Large intestine (tissue), 3 donors: ENCODE measurements around the gene MYL12B. TPM values are rescaled to one million over a fixed set of nuclear protein-coding genes. Genes with fewer than 3 reads are reported as not detected.
"Not testable (repeated sequence)": the region's sequence is repeated elsewhere in the genome, so short reads cannot be mapped to it uniquely, and the experiment has no call there.

Source experiments
- DNase-seq, 2 donors: peaks; one replicate each; pipeline versions ENCODE4 v3.0.0 to v3.0.0-alpha.2; 2013
- H3K27ac ChIP-seq: one replicate; pipeline ENCODE4 v1.5.1; 2013; ENCODE audit warnings: low read length
- H3K27me3 ChIP-seq: 2 replicates; pipeline ENCODE4 v1.6.1; 2013; ENCODE audit warnings: low read length; ENCODE audit not compliant: control insufficient read depth, insufficient read depth
- H3K36me3 ChIP-seq: 2 replicates; pipeline ENCODE4 v1.6.1; 2013; ENCODE audit warnings: low read length; ENCODE audit not compliant: control insufficient read depth, insufficient read depth
- H3K4me1 ChIP-seq: one replicate; pipeline ENCODE4 v1.6.1; 2013; ENCODE audit warnings: low read length; ENCODE audit not compliant: control insufficient read depth, insufficient read depth
- H3K4me3 ChIP-seq: one replicate; pipeline ENCODE4 v1.5.1; 2013; ENCODE audit warnings: low read length
- H3K9me3 ChIP-seq: one replicate; pipeline ENCODE4 v1.6.1; 2013; ENCODE audit warnings: mild to moderate bottlenecking, low read depth, low read length, moderate library complexity; ENCODE audit not compliant: control insufficient read depth
- WGBS: methylation state at CpG from one replicate; pipeline ENCODE4 v1.1.5; 2013; ENCODE audit warnings: low lambda C conversion rate; ENCODE audit not compliant: insufficient coverage; 5-methylcytosine and 5-hydroxymethylcytosine counted together
- polyA plus RNA-seq: library from polyadenylated mRNA; unstranded; fragments of 120-200 nt; gene quantifications from one replicate; pipeline ENCODE4 v1.2.1, GENCODE V29; 2013

The MYL12B gene
- polyA plus RNA-seq, 1 donor = 408 TPM

DNA sequence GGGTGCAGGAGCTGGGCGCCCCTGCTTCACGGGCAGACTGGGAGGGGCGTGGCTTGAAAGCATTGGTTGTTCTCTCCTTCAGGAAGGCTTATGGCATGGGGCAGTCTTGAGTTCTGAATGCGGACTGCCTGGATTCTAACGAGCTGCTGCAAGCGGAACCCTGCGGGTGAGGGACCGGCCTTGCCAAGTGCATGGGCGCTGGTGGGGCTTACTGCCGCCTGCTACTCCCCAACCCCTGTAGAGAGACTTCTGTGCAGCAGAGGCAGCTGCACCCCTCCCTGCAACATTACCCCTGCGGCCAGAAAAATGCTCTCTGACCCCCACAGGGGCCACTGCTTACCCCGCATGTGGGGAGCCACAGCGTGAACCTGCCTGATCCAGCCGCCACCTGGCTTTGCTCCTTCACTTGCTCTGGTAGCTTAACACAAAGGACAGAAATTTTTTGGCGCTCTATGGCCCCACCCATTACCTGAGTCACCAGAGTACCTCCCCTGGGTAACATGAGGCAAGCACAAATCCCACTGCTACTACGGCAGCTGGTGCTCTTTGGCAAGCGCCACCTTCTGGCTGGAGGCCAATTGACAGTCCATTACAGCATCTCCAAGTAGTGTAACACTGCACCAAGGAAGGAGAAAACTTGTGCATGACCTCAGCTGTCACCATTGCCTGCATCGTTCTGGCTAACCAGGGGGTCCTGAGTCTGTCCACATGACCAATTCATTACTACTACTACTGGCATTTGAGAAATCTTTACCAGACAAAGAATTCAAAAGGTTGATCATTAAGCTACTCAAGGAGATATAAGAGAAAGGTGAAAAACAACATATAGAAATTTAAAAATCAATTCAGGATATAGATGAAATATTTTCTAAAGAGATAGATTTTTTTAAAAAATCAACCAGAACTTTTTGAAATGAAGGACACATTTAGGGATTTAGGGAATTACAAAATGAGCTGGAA is 35.4 kb downstream of the MYL12B start:
- Histone ChIP-seq H3K9me3 (no peaks in the 10 kb centered on the region), H3K4me3 (peak overlapping the region; percentile 80), H3K36me3 (no peaks in the 10 kb centered on the region), H3K27me3 (no peaks in the 10 kb centered on the region), H3K4me1 (no peaks in the 10 kb centered on the region), H3K27ac (peak overlapping the region; percentile 56)
- DNase-seq = peak; percentile 88 to 93
- no CpG with 5 or more reads among the region's 18 CpGs for WGBS

DNA sequence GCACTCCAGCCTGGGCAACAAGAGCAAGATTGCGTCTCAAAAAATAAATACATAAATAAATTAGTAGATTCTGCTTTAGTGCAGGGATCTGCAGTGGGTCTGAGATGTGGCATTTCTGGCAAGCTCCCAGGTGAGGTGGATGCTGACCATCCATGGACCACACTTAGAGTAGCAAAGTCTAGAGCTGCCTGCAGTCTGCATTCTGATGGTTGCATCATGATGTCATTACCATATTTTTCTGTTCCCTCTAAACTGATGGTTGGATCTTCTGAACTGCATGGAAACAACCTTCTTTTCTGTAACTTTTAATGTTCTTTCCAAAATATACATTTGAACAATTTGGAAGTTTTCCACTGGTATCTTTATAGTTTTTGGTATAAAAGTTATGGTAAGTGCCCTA is 42.9 kb downstream of the MYL12B start:
- H3K27ac ChIP-seq = no peak overlapping the region
- H3K27me3 ChIP-seq = no peaks in the 10 kb centered on the region
- no peak overlapping the region for H3K4me3 ChIP-seq
- no peaks in the 10 kb centered on the region for H3K9me3 ChIP-seq
- H3K4me1 ChIP-seq = no peaks in the 10 kb centered on the region
- no peak for DNase-seq
- WGBS = no CpG with 5 or more reads among the region's 1 CpG
- no peaks in the 10 kb centered on the region for H3K36me3 ChIP-seq

DNA sequence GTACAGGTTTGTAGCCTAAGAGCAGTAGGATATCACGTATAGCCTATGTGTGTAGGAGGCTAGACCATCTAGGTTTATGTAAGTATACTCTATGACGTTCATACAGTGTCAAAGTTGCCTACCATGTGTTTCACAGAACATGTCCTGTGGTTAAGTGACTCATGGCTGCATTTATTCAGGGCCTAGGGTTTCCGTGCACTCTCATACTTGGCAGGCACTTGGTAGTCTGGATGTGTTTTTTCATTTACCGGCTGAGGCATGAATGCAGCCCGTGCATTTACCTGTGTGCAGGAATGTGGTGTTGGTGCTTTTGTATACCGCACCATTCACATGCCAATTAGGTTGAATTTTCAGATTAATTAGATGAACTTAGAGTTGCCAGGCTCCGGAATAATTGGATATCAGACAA is 43.4 kb downstream of the MYL12B start:
- Histone ChIP-seq H3K4me1 (no peaks in the 10 kb centered on the region), H3K27me3 (no peaks in the 10 kb centered on the region), H3K36me3 (no peaks in the 10 kb centered on the region), H3K9me3 (no peaks in the 10 kb centered on the region), H3K27ac (no peak overlapping the region), H3K4me3 (no peak overlapping the region)
- DNase-seq = no peak
- WGBS = no CpG with 5 or more reads among the region's 7 CpGs

DNA sequence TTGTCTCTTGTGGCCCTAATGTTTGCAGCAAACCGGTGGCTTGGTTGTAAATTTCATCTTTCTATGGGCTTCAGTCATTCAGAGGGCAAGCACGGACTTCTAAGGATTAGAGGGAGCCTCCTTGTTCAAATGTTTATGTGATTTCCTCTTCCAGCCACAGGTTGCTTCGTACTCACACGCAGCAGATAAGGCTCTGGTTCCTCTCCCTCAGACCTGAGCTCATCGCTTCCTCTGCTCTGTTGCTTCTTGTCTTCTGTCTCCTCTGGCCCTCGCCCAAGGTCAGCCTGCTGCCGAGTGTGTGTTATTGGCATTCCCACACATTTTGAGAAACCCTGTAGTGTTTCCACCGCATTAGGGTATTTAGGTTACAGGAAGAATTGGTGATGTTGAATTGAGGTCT is 44.0 kb downstream of the MYL12B start:
- DNase-seq = no peak
- 20% methylated on average over 1 of the region's 8 CpGs for WGBS
- H3K27ac ChIP-seq = no peak overlapping the region

DNA sequence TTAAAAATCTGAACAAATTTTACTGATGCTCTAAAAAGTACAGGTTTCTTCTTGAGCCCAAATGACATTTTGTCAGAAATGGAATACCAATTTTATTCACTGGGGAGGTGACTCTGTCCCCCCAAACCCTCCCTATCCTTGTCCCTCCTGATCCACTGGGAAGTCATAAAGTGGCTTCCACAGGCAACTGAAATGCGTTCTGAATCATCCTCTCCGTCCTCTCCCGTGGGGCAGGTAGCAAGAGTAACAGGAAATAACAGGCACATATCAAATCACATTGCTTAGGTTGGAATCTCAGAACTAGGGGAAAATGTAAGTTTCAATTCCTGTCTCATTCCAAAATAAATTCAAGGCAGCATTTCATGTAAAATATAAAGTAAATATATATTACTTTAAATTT is 44.5 kb downstream of the MYL12B start:
- H3K9me3 ChIP-seq = no peaks in the 10 kb centered on the region
- H3K27me3 ChIP-seq = no peaks in the 10 kb centered on the region
- H3K4me3 ChIP-seq = no peak overlapping the region
- no peaks in the 10 kb centered on the region for H3K4me1 ChIP-seq
- WGBS = 82% methylated on average over 2 of the region's 3 CpGs
- H3K27ac ChIP-seq = no peak overlapping the region
- no peaks in the 10 kb centered on the region for H3K36me3 ChIP-seq
- DNase-seq = no peak

More for the DNA sequence above, 44.0 kb downstream of the MYL12B start:
- no peaks in the 10 kb centered on the region for H3K4me1 ChIP-seq
- no peaks in the 10 kb centered on the region for H3K27me3 ChIP-seq
- H3K4me3 ChIP-seq = no peak overlapping the region
- H3K9me3 ChIP-seq = no peaks in the 10 kb centered on the region
- no peaks in the 10 kb centered on the region for H3K36me3 ChIP-seq

DNA sequence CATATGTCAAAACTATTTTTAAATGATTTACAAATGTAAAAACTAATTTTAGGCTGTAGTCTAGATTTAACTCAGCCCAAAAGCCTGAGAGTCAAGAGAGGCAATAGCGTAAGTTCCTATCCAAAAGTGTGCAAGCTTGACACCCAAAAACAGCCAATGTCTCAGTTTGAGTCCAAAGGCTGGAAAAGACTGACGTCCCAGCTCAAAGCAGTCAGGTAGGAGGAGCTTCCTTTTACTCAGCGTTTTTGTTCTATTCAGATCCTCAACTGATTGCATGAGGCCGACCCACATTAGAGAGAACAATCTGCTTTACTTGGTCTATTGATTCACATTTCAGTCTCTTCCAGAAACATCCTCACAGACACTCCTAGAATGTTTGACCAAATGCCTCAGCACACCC is 51.8 kb downstream of the MYL12B start:
- no peak for DNase-seq
- no peak overlapping the region for H3K27ac ChIP-seq
- no peaks in the 10 kb centered on the region for H3K9me3 ChIP-seq
- 8% methylated on average over 2 of the region's 4 CpGs for WGBS
- no peaks in the 10 kb centered on the region for H3K4me1 ChIP-seq
- H3K36me3 ChIP-seq = no peaks in the 10 kb centered on the region
- no peak overlapping the region for H3K4me3 ChIP-seq
- H3K27me3 ChIP-seq = no peaks in the 10 kb centered on the region

DNA sequence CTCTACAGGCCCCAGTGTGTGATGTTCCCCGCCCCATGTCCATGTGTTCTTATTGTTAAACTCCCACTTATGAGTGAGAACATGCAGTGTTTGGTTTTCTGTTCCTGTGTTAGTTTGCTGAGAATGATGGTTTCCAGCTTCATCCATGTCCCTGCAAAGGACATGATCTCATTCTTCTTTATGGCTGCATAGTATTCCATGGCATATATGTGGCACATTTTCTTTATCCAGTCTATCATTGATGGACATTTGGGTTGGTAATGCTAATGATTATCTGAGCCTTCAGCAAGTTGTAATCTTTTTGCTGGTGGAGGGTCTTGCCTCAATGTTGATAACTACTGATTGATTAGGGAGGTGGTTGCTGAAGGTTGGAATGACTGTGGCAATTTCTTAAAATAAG is 53.4 kb downstream of the MYL12B start:
- H3K36me3 ChIP-seq, H3K9me3 ChIP-seq, H3K4me3 ChIP-seq, DNase-seq, H3K27ac ChIP-seq, H3K4me1 ChIP-seq, H3K27me3 ChIP-seq: not testable (repeated sequence)
- WGBS = no CpG with 5 or more reads among the region's 1 CpG

DNA sequence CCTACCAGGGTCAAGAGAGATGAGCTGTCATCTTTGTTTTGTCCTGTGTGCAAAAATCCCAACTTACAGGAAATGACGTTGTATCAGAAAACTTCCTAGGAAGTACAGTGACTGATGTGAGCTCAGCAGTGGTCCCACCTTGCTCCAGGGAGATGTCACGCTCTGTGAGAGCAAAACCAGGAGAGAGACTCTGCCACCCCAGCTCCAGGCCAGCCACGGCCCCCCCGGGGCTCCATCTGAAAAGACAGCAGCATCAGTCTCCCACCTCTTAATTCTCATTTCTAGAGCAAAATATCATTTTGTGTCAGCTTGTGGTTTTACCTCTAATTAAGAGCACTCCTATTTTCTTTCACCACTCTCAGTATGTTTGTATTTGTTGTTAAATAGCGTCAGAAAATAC is 57.5 kb downstream of the MYL12B start:
- Histone ChIP-seq H3K27me3 (no peaks in the 10 kb centered on the region), H3K27ac (no peak overlapping the region), H3K36me3 (no peaks in the 10 kb centered on the region), H3K4me1 (no peaks in the 10 kb centered on the region), H3K9me3 (no peaks in the 10 kb centered on the region), H3K4me3 (no peak overlapping the region)
- DNase-seq = no peak
- 93% methylated on average over 3 of the region's 5 CpGs for WGBS

DNA sequence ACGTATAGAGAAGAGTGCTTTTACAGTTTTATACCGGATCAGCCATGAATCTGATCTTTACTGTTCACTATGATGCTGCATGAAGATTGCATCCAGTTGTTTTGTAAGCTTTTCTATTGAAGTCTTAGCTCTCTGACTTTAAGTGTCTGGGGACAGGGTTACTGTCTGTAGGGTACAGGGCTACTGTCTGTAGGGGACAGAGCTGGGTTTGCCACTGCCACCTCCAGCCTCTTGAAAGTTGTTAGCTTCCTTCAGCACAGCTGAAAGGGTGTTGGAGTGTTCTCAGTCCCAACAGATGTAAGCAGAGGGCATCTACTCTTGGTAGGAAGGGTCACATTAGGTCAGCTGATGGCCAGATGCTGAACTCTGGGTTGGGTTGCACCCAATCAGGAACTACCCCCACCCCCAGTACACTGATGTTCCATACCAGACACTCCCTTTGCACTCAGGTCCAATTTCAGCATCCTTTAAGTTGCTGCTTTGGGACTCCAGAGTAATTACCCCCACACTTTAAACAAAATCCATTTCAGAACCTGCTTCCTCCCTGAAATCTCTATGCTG is 58.0 kb downstream of the MYL12B start:
- DNase-seq = no peak
- WGBS = 100% methylated on average over 1 of the region's 2 CpGs
- no peaks in the 10 kb centered on the region for H3K9me3 ChIP-seq

DNA sequence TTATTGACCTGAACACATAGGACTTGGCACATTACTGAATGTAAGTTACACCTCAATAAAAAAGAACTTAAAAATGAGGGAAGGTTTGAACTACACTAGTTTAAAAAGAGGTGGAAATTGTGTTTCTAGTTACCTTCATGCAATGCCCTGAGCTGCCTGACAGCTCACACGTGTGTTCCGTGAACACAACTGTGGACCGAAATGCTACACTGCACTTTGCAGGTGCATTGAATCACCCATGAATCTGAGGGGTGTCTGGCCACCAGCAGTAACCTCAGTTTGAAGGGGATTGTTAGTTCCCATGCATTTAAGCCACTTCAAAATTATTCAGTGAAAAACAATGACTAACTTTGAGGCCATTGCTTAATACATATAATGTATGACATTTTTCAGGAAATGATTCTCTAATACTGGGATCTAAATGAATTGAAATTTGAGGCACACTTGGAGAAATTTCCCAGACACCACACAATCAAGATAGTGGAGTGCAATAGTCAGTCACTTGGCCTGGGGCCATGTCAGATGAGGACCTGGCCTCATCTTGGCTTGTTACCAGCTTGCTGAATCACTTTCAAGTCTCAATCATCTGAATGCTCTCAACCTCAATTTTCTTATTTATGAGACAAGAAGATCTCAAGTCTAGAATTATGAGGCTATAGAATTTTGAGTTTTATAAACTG is 59.3 kb downstream of the MYL12B start:
- peak; percentile 8 to 19 for DNase-seq
- H3K27me3 ChIP-seq = no peaks in the 10 kb centered on the region
- no peak overlapping the region for H3K4me3 ChIP-seq
- H3K9me3 ChIP-seq = no peaks in the 10 kb centered on the region
- no CpG with 5 or more reads among the region's 3 CpGs for WGBS
- no peaks in the 10 kb centered on the region for H3K4me1 ChIP-seq
- no peaks in the 10 kb centered on the region for H3K36me3 ChIP-seq
- no peak overlapping the region for H3K27ac ChIP-seq

More for the DNA sequence above, 58.0 kb downstream of the MYL12B start:
- Histone ChIP-seq H3K27ac (no peak overlapping the region), H3K4me3 (no peak overlapping the region), H3K36me3 (no peaks in the 10 kb centered on the region), H3K4me1 (no peaks in the 10 kb centered on the region), H3K27me3 (no peaks in the 10 kb centered on the region)
